ENCODE data around the gene TRAPPC10.

Gene TRAPPC10

DNA sequence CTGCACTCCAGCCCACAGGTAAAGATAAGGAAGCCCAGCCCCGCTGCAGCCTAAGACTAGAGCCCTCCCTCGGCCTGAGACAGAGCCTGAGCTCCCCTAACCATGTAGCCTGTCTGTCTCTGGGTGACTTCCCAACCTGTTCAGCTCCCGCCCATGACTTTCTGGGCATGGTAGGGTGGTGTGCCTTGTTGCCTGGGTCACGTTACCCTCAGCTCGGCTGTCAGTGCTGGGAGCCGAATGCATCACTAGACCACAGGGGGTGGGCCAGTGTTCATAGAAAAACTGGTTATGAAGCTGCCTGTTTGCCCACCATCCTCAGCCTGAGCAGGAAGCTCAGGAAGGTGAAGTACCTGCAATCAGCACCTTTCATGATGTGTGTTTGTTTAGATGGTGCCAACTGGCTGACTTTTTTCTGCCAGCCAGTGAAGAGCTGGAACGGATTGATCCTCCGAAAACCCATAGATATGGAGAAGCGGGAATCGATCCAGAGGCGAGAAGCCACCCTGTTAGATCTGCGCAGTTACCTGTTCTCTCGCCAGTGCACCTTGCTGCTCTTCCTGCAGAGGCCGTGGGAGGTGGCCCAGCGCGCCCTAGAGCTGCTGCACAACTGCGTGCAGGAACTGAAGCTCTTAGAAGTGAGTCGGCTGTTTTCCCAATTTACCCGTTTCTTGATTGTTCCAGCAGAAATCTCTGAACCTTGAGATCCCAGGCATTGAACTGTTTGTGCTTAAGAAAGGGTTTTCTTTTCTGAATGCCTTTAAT lies 51.2 kb downstream of the TRAPPC10 start:
- peaks cover 3% of the 10 kb centered on the region for H3K4me1 ChIP-seq (ENCODE audit: control insufficient read depth, insufficient read depth, low read length)
- H3K9ac ChIP-seq (ENCODE audit: low read depth, low read length) = no peak overlapping the region
- H3K9me3 ChIP-seq (replicated peaks; ENCODE audit: low read length) = no peaks in the 10 kb centered on the region
- peaks cover 50% of the 10 kb centered on the region for H3K36me3 ChIP-seq (ENCODE audit: insufficient read depth, low read length)
- H3K27me3 ChIP-seq (ENCODE audit: control insufficient read depth, insufficient read depth, low read length) = no peaks in the 10 kb centered on the region
- no peak overlapping the region for H3K4me2 ChIP-seq (ENCODE audit: low read length)
- H3K4me3 ChIP-seq (ENCODE audit: low read length) = no peak overlapping the region

DNA sequence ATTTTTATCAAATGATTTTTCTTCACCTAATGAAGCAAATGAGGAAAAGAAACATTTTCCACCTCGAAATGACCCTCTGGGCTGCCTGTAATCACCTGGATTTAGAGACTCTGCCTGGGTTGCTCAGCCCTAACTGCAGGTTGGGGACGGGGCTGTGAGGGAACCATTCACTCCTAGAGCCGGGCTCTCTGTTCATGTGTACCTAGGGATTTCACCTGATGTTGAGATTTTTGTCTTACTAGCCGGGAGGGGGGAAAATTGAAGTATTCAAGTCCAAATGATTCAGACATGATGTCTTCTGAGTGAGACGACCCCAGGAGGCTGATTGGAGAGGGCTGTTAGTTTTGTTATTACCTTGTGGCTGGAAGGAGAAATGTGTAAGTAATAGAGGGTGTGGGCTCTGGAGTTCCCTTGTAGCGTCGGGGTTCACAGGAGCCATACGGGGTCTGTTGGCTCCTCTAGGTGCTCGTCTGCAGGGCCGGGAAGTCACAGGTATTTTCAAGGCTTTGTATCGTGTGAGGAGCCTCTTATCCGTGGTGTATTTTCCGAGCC lies 52.8 kb downstream of the TRAPPC10 start:
- Histone ChIP-seq H3K4me3 (ENCODE audit: low read length) (no peak overlapping the region), H3K4me1 (ENCODE audit: control insufficient read depth, insufficient read depth, low read length) (no peaks in the 10 kb centered on the region), H3K9ac (ENCODE audit: low read depth, low read length) (no peak overlapping the region), H3K36me3 (ENCODE audit: insufficient read depth, low read length) (peaks cover 47% of the 10 kb centered on the region), H3K9me3 (replicated peaks; ENCODE audit: low read length) (no peaks in the 10 kb centered on the region), H3K27me3 (ENCODE audit: control insufficient read depth, insufficient read depth, low read length) (no peaks in the 10 kb centered on the region), H3K4me2 (ENCODE audit: low read length) (no peak overlapping the region)

DNA sequence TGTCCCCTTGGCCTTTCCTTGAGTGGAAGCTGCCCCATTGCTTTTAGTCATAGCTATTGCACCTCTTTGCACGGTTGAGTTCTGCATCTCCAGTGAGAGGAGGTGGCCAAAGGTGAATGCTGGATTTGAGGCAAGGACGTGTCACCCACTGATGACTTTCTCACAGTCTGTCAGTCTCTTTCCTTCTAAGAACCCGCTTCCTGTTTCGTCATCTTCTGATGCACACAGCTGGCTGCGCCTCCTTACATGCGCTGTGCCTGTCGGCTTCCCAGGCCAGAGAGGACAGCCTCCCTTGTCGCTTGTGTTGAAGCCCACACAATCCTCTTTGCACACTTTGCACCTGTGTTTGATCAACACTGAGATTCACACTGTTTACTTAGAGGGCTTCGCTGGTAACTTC lies 53.3 kb downstream of the TRAPPC10 start:
- no peaks in the 10 kb centered on the region for H3K4me1 ChIP-seq (ENCODE audit: control insufficient read depth, insufficient read depth, low read length)
- H3K4me2 ChIP-seq (ENCODE audit: low read length) = no peak overlapping the region
- H3K4me3 ChIP-seq (ENCODE audit: low read length) = no peak overlapping the region
- no peaks in the 10 kb centered on the region for H3K9me3 ChIP-seq (replicated peaks; ENCODE audit: low read length)
- no peak overlapping the region for H3K9ac ChIP-seq (ENCODE audit: low read depth, low read length)
- H3K27me3 ChIP-seq (ENCODE audit: control insufficient read depth, insufficient read depth, low read length) = no peaks in the 10 kb centered on the region
- H3K36me3 ChIP-seq (ENCODE audit: insufficient read depth, low read length) = peaks cover 47% of the 10 kb centered on the region

DNA sequence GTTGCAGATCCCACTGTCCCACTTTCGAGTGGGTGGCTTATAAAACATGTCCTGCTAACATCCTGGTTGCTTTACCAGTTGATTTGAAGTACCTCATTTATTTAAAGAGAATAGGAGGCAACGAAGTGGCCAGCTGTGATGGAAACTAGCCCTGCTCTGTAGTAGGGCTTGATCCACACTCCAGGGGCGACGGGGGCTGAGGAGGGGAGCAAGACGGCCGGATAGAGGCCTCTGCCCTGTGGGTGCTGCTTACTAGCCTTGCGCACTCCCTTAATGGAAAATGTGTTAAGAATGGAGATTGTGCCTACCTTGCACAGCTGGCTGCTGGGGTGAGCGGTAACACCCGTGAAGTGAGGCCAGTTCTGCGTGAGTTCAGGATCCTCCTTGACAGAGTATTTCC lies 54.0 kb downstream of the TRAPPC10 start:
- Histone ChIP-seq H3K4me3 (ENCODE audit: low read length) (no peak overlapping the region), H3K4me2 (ENCODE audit: low read length) (no peak overlapping the region), H3K4me1 (ENCODE audit: control insufficient read depth, insufficient read depth, low read length) (no peaks in the 10 kb centered on the region), H3K36me3 (ENCODE audit: insufficient read depth, low read length) (peaks cover 47% of the 10 kb centered on the region), H3K9me3 (replicated peaks; ENCODE audit: low read length) (no peaks in the 10 kb centered on the region), H3K27me3 (ENCODE audit: control insufficient read depth, insufficient read depth, low read length) (no peaks in the 10 kb centered on the region), H3K9ac (ENCODE audit: low read depth, low read length) (no peak overlapping the region)

DNA sequence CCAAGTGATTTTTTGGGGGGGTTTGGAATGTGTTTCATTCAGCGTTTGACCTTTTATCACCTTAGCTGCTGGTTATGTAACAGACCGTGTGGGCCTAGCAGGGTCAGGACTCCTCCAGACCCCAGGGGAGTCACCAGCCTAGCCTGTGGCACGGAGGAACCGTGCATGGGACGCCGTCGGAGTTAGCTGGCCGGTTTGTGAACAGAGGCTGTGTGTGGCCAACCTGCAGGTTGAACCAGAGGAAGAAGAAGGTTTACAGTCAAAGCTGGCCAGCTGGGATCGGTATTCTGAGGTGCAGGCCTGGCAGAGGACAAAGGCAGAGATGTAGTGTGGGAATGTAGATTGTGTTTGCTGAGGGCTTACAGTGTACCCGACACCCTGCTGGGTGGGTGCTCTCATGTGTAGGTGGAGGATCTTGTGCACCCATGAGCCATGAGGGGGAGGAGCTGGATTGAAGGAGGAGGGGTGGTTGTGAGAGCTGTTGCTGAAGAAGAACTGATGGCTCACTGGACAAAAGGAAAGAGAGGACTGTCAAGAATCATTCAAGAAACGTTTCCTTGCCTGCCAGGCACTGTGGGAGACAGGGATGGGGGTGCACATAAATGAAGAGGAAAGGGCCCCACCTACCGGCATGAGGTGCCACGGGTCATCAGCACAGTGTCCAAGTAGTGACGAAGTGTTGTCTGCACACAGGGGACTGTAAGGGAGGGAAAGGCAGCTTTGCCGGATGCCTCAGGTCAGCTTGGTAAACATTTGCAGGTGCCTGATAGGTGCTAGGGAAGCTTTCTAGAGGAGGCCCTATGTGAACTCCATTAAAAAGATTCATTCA lies 55.1 kb downstream of the TRAPPC10 start:
- H3K9me3 ChIP-seq (replicated peaks; ENCODE audit: low read length) = no peaks in the 10 kb centered on the region
- peaks cover 41% of the 10 kb centered on the region for H3K36me3 ChIP-seq (ENCODE audit: insufficient read depth, low read length)
- no peaks in the 10 kb centered on the region for H3K4me1 ChIP-seq (ENCODE audit: control insufficient read depth, insufficient read depth, low read length)
- no peaks in the 10 kb centered on the region for H3K27me3 ChIP-seq (ENCODE audit: control insufficient read depth, insufficient read depth, low read length)
- no peak overlapping the region for H3K4me3 ChIP-seq (ENCODE audit: low read length)
- H3K4me2 ChIP-seq (ENCODE audit: low read length) = no peak overlapping the region
- no peak overlapping the region for H3K9ac ChIP-seq (ENCODE audit: low read depth, low read length)

DNA sequence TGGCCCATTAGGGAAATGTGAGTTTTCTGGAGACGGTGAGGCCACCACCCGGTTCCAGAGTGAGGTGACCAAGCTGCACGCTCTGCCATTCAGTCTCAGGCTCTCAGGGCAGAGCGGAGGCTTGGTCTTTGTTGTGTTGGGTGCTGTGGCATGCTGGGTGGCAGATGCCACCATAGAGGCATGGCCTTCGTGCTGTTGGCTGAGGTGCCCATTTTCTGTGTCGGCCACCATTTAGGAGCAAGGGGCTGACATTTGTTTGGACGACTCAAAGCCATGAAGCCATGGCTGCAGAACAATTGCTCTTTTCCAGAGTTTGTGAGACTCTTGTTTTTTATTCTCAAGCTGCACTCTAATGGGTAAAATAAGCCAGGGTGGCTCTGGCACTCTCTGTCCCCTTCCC lies 58.3 kb downstream of the TRAPPC10 start:
- H3K36me3 ChIP-seq (ENCODE audit: insufficient read depth, low read length) = peaks cover 38% of the 10 kb centered on the region
- H3K9ac ChIP-seq (ENCODE audit: low read depth, low read length) = no peak overlapping the region
- no peak overlapping the region for H3K4me3 ChIP-seq (ENCODE audit: low read length)
- H3K9me3 ChIP-seq (replicated peaks; ENCODE audit: low read length) = no peaks in the 10 kb centered on the region
- H3K27me3 ChIP-seq (ENCODE audit: control insufficient read depth, insufficient read depth, low read length) = no peaks in the 10 kb centered on the region
- H3K4me1 ChIP-seq (ENCODE audit: control insufficient read depth, insufficient read depth, low read length) = no peaks in the 10 kb centered on the region
- H3K4me2 ChIP-seq (ENCODE audit: low read length) = no peak overlapping the region

DNA sequence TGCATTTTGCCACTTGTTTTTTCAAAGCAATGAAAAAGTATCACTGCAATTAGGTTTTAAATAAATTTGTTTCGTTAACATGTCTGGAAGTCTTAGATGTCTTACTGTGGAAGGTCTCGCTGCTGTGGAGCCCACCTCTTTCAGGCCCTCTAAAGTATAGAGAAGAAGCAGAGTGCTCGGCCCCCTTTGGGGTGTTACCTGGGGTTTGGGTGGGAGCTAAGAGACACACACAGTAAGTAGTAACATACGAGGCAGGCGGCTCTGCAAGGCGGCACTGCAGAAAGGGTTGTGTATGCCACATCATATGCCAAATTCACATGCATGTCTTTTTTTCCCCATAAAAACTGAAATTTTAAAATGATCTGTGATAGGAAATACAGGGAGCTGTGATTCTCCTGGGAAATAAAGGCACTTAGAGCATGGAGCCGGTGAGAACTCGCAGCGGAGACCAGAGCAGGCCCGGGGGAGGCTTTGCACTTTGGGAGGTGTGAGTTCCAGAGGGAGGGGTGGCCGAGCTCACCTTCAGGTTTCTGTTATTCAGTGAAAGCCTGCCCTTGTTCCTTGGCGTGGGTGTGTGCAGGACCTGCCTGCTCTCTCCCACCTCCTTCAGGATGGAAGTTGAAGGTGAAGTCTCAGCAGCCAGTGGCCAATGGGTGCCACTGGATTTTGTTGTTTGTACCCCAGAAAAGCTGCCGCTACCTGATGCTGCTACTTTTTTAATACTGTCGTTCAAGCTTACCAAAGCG lies 59.4 kb downstream of the TRAPPC10 start:
- H3K4me1 ChIP-seq (ENCODE audit: control insufficient read depth, insufficient read depth, low read length) = no peaks in the 10 kb centered on the region
- peaks cover 35% of the 10 kb centered on the region for H3K36me3 ChIP-seq (ENCODE audit: insufficient read depth, low read length)
- no peak overlapping the region for H3K4me3 ChIP-seq (ENCODE audit: low read length)
- H3K9ac ChIP-seq (ENCODE audit: low read depth, low read length) = no peak overlapping the region
- H3K9me3 ChIP-seq (replicated peaks; ENCODE audit: low read length) = no peaks in the 10 kb centered on the region
- H3K27me3 ChIP-seq (ENCODE audit: control insufficient read depth, insufficient read depth, low read length) = no peaks in the 10 kb centered on the region
- no peak overlapping the region for H3K4me2 ChIP-seq (ENCODE audit: low read length)

DNA sequence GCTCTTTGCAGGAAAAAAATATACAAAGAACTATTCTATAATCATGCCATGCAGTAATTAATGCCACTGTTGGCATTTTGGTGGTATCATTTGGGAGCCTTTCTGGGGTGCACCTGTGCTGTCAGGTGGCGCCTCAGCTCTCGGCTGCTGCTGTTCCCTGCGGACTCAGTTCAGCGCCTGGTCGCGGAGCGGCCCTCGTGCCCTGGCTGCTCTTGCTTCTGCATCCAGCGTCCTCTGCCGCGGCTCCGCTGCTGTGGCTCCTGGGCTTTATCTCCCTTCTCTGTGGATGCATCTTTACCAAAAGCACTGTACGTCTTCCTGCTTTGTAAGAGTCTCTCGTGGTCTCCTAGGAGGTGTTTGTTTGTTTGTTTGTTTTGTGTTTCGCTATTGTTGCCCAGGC lies 60.0 kb downstream of the TRAPPC10 start:
- Histone ChIP-seq H3K4me3 (ENCODE audit: low read length) (no peak overlapping the region), H3K27me3 (ENCODE audit: control insufficient read depth, insufficient read depth, low read length) (no peaks in the 10 kb centered on the region), H3K9ac (ENCODE audit: low read depth, low read length) (no peak overlapping the region), H3K4me2 (ENCODE audit: low read length) (no peak overlapping the region), H3K9me3 (replicated peaks; ENCODE audit: low read length) (no peaks in the 10 kb centered on the region), H3K36me3 (ENCODE audit: insufficient read depth, low read length) (peaks cover 36% of the 10 kb centered on the region), H3K4me1 (ENCODE audit: control insufficient read depth, insufficient read depth, low read length) (no peaks in the 10 kb centered on the region)

DNA sequence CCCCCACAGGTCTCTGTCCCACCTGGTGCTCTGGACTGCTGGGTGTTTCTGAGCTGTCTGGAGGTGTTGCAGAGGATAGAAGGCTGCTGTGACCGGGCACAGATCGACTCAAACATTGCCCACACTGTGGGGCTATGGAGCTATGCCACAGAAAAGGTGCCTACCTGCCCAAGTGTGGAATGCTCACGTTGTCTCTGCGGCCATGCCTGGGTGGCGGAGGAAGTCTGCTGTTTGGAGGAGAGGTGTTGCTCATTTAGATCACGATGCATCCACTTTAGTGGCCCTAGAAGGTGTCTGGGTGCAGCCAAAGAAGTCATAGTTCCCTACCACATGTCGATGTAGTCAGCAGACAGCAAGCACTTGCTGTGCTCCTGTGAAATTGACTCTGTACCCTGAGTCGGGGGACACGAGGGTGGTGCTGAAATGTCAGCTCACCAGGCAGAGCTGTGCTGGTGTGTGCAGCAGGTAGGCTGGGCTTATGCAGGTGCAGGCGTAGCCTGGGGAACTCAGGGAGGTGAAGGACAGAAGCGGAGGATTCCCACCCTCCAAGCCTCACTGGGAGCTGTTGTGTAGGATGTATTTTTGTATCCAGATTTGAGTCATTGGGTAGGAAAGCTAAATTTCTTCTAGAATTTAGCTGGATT lies 62.3 kb downstream of the TRAPPC10 start:
- peaks cover 48% of the 10 kb centered on the region for H3K36me3 ChIP-seq (ENCODE audit: insufficient read depth, low read length)
- H3K4me2 ChIP-seq (ENCODE audit: low read length) = no peak overlapping the region
- H3K9me3 ChIP-seq (replicated peaks; ENCODE audit: low read length) = no peaks in the 10 kb centered on the region
- no peak overlapping the region for H3K9ac ChIP-seq (ENCODE audit: low read depth, low read length)
- no peak overlapping the region for H3K4me3 ChIP-seq (ENCODE audit: low read length)
- H3K4me1 ChIP-seq (ENCODE audit: control insufficient read depth, insufficient read depth, low read length) = no peaks in the 10 kb centered on the region
- H3K27me3 ChIP-seq (ENCODE audit: control insufficient read depth, insufficient read depth, low read length) = no peaks in the 10 kb centered on the region

DNA sequence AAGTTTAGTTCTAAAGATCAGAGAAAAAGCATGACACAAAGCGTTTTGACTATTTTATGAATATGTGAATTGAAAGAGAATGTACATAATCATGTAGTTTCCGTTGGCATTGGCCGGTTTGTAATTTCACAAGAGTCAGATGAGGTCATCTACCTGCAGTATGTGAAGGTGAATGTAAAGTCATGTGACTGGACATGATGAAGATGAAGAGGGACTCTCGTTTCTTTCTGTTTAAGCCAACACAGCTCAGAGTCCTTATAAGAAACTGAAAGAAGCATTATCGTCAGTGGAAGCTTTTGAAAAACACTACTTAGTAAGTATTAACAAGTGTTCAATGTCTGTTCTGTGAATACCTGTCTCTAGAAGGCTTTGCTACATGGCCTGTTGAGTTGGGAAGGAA lies 64.2 kb downstream of the TRAPPC10 start:
- Histone ChIP-seq H3K9me3 (replicated peaks; ENCODE audit: low read length) (no peaks in the 10 kb centered on the region), H3K27me3 (ENCODE audit: control insufficient read depth, insufficient read depth, low read length) (no peaks in the 10 kb centered on the region), H3K36me3 (ENCODE audit: insufficient read depth, low read length) (peaks cover 50% of the 10 kb centered on the region), H3K4me3 (ENCODE audit: low read length) (no peak overlapping the region), H3K4me2 (ENCODE audit: low read length) (no peak overlapping the region), H3K4me1 (ENCODE audit: control insufficient read depth, insufficient read depth, low read length) (no peaks in the 10 kb centered on the region), H3K9ac (ENCODE audit: low read depth, low read length) (no peak overlapping the region)
